ENCODE results near the gene RPS6KA2. TPM values are rescaled to one million over a fixed set of nuclear protein-coding genes. Genes with fewer than 3 reads are reported as not detected.

The RPS6KA2 gene
- polyA plus RNA-seq, 1 experiment = 70.9 TPM

DNA sequence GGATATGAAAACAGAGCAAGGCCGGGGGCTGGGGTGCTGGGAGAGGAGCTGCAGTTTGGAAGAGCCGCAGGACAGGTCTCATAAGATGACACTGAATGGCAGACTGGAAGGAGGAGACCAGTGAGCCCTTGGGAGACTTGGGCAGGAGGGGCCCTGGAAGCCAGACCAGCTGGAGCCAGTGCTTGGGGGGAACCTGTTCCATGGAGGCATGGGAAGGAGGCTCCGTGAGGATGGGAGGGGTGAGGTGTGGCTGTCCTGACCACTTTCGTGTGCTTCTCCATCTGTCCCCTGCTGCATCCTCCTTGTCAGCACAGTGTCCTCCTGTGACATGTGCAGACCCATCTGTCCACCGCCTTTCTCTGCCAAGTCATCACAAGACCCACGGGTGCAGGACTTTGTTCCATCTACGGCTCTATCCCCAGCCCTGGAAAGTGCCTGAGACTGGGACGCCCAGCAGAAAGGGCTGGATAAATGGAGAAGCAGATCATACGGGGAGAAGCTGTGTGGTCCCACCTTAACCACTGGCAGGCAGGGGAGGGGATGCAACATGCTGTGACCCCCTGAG, 159.5 kb downstream of the RPS6KA2 start:
- Histone ChIP-seq H3K27ac (ENCODE audit: low read depth, low read length) (no peak overlapping the region), H3K27me3 (ENCODE audit: control insufficient read depth, insufficient read depth, low read length) (no peaks in the 10 kb centered on the region), H3K4me3 (ENCODE audit: low read depth, low read length) (no peak overlapping the region), H3K9me3 (ENCODE audit: control insufficient read depth, insufficient read depth, low read length) (no peaks in the 10 kb centered on the region; the same call in 1 of the 2 replicates)
- ChIA-PET POLR2A (no interaction called here), CTCF (no interaction called here)
- TF ChIP-seq, protein P1, sequence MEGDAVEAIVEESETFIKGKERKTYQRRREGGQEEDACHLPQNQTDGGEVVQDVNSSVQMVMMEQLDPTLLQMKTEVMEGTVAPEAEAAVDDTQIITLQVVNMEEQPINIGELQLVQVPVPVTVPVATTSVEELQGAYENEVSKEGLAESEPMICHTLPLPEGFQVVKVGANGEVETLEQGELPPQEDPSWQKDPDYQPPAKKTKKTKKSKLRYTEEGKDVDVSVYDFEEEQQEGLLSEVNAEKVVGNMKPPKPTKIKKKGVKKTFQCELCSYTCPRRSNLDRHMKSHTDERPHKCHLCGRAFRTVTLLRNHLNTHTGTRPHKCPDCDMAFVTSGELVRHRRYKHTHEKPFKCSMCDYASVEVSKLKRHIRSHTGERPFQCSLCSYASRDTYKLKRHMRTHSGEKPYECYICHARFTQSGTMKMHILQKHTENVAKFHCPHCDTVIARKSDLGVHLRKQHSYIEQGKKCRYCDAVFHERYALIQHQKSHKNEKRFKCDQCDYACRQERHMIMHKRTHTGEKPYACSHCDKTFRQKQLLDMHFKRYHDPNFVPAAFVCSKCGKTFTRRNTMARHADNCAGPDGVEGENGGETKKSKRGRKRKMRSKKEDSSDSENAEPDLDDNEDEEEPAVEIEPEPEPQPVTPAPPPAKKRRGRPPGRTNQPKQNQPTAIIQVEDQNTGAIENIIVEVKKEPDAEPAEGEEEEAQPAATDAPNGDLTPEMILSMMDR (IDR thresholded peaks at IDR 0.05; ENCODE audit: low read depth, low read length) = no peak
- DNase-seq (ENCODE audit: low read depth, low spot score) = no peak

DNA sequence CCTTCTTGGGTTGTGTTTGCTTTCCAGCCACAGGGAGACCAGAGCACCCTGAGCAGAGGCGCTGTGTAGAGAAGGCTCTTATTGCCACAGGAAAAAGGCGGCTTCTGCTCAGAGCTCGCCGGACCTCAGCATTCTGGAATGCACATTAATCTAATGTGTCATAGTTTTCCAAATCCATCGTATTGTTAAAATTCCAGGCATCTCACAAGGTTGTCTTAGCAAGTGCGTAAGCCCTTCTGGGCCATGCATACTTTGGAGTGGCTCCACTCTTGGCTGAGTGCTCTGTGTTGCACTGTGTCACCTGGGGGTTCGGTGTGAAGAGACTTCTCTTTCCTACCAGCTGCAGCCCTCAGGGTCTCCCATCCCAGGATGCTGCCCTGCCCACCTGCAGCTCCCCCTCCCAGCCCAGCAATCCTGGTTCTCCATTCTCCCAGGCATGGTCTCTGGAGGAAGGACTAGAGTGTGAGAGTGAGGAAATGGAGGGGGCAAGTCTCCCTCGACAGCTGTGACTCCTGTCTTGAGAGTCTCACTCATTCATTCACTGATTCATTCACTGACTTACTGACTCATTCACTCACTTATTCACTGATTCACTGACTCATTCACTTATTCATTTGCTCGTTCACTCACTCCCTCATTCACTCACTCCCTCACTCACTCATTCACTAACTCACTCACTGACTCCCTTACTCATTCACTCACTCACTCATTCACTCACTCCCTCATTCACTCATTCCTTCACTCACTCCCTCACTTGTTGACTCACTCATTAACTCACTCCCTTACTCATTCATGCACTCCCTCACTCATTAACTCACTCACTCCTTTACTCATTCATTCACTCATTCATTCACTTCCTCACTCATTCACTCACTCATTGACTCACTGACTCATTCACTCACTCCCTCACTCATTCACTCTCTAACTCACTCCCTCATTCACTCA, 160.6 kb downstream of the RPS6KA2 start:
- CTCF ChIA-PET = interaction anchor here (1.0 to 2.4 kb wide), 4 partner anchors 9 to 522 kb away, joined by 3 to 8 read pairs (median 4); no protein-coding TSS in a partner anchor
- peak; percentile 59 for DNase-seq (ENCODE audit: low read depth, low spot score)
- POLR2A ChIA-PET = interaction anchor here (0.9 kb wide), 1 partner anchor 129 kb away, joined by 4 read pairs; no protein-coding TSS in a partner anchor
- no peak overlapping the region for H3K4me3 ChIP-seq (ENCODE audit: low read depth, low read length)
- H3K27ac ChIP-seq (ENCODE audit: low read depth, low read length) = peak overlapping the region; percentile 43
- TF ChIP-seq, protein P1 (IDR thresholded peaks at IDR 0.05; ENCODE audit: low read depth, low read length) = no peak
- H3K27me3 ChIP-seq (ENCODE audit: control insufficient read depth, insufficient read depth, low read length) = no peaks in the 10 kb centered on the region
- H3K9me3 ChIP-seq (ENCODE audit: control insufficient read depth, insufficient read depth, low read length) = no peaks in the 10 kb centered on the region; the same call in 1 of the 2 replicates

DNA sequence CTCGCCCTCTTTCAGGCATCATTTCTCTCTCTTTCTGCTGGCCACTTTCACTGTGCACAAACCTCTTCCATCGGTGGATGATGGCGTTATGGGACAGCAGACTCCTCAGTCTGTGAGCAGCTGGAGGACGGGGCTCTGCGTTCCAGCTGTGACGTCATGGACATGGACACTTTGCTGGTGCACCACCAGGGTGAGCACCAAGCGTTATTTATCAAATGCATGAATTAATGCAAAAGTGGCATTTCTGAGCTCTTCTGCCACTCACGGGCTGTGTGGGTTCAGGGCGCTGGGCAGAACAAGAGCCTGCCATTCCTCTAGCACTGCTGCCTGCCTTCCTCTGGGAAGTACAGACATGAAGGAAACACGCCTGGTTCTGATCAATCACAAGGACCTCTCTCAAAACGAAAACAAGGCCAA, 161.4 kb downstream of the RPS6KA2 start:
- no peak overlapping the region for H3K4me3 ChIP-seq (ENCODE audit: low read depth, low read length)
- no peaks in the 10 kb centered on the region for H3K27me3 ChIP-seq (ENCODE audit: control insufficient read depth, insufficient read depth, low read length)
- no peak for DNase-seq (ENCODE audit: low read depth, low spot score)
- H3K27ac ChIP-seq (ENCODE audit: low read depth, low read length) = peak overlapping the region; percentile 43
- no peaks in the 10 kb centered on the region; the same call in 1 of the 2 replicates for H3K9me3 ChIP-seq (ENCODE audit: control insufficient read depth, insufficient read depth, low read length)
- TF ChIP-seq, protein P1 (IDR thresholded peaks at IDR 0.05; ENCODE audit: low read depth, low read length) = 0 out of 2 replicates have a peak, but pooled peaks have one; percentile 17
- CTCF ChIA-PET = interaction anchor here (1.0 to 2.4 kb wide), 4 partner anchors 9 to 523 kb away, joined by 3 to 8 read pairs (median 4); no protein-coding TSS in a partner anchor
- POLR2A ChIA-PET = interaction anchor here (0.9 kb wide), 1 partner anchor 130 kb away, joined by 4 read pairs; no protein-coding TSS in a partner anchor

- Histone ChIP-seq H3K4me3 (ENCODE audit: low read depth, low read length) (no peak overlapping the region), H3K27me3 (ENCODE audit: control insufficient read depth, insufficient read depth, low read length) (no peaks in the 10 kb centered on the region), H3K9me3 (ENCODE audit: control insufficient read depth, insufficient read depth, low read length) (no peaks in the 10 kb centered on the region; the same call in 1 of the 2 replicates), H3K27ac (ENCODE audit: low read depth, low read length) (no peak overlapping the region)
- no peak for DNase-seq (ENCODE audit: low read depth, low spot score)
- POLR2A ChIA-PET = no interaction called here
- TF ChIP-seq, protein P1 (IDR thresholded peaks at IDR 0.05; ENCODE audit: low read depth, low read length) = no peak
- CTCF ChIA-PET = interaction anchor here (1.1 to 2.4 kb wide), 3 partner anchors 8 to 524 kb away, joined by 3 to 8 read pairs (median 4); no protein-coding TSS in a partner anchor
These were observed 162.1 kb downstream of the RPS6KA2 start for GRCh38 chr6:166465003-166465399.

Measured in AG04450 (cell line).